WTC11 (cell line): ENCODE results near the gene DOK5. TPM values are rescaled to one million over a fixed set of nuclear protein-coding genes. Genes with fewer than 3 reads are reported as not detected.

Source experiments
- ATAC-seq: fragments of 200-7000 bp; cut with Tn5 transposase; 2 replicates; pipeline ENCODE4 v1.10.0; 2021; ENCODE audit warnings: mild to moderate bottlenecking, moderate library complexity
- CTCF ChIA-PET: fragments of 300-600 bp; sonication (Branson Sonifier 250); formaldehyde crosslinking; loops from one replicate; lab custom pipeline; 2021; ENCODE audit warnings: antibody characterized with exemption; lab: Charles Lee
- POLR2A ChIA-PET: fragments of 350-600 bp; sonication (Branson Sonifier 250); formaldehyde crosslinking; loops from one replicate; lab custom pipeline; 2021; ENCODE audit warnings: antibody characterized with exemption; lab: Charles Lee
- DNase-seq: peaks from one replicate; pipeline ENCODE4 v3.0.0; 2021; ENCODE audit warnings: low spot score
- H3K27ac Mint-ChIP-seq: 2 replicates; pipeline ENCODE4 v1.8.0; 2021; ENCODE audit warnings: mixed read lengths
- H3K27me3 Mint-ChIP-seq: 2 replicates; pipeline ENCODE4 v1.8.0; 2021; ENCODE audit warnings: low read depth, mild to moderate bottlenecking, moderate library complexity, mixed read lengths
- H3K36me3 Mint-ChIP-seq: 2 replicates; pipeline ENCODE4 v1.8.0; 2021; ENCODE audit warnings: mixed read lengths
- H3K4me1 Mint-ChIP-seq: 2 replicates; pipeline ENCODE4 v1.8.0; 2022; ENCODE audit warnings: mixed read lengths
- H3K4me3 Mint-ChIP-seq: 2 replicates; pipeline ENCODE4 v1.8.0; 2021; ENCODE audit warnings: mild to moderate bottlenecking, moderate library complexity, mixed read lengths
- H3K9me3 Mint-ChIP-seq: 2 replicates; pipeline ENCODE4 v1.8.0; 2021; ENCODE audit warnings: mixed read lengths
- EMX1 ChIP-seq: fragments of 250-450 bp; sonication (Bioruptor Pico); IDR thresholded peaks from 2 replicates; pipeline ENCODE4 v1.8.0; 2021; ENCODE audit warnings: mild to moderate bottlenecking
- MYBL2 ChIP-seq: sonication (generic); formaldehyde crosslinking; IDR thresholded peaks from 2 replicates; pipeline ENCODE4 v1.8.1; 2023; ENCODE audit warnings: mild to moderate bottlenecking, moderate library complexity, missing genetic modification reagents
- NFE2L1 ChIP-seq: sonication (generic); formaldehyde crosslinking; IDR thresholded peaks from 2 replicates; pipeline ENCODE4 v1.8.1; 2023; ENCODE audit warnings: missing genetic modification reagents
- ZNF263 ChIP-seq: sonication (generic); formaldehyde crosslinking; IDR thresholded peaks from 2 replicates; pipeline ENCODE4 v1.8.1; 2022; ENCODE audit warnings: low read depth, mild to moderate bottlenecking, moderate library complexity, missing genetic modification reagents
- ZNF317 ChIP-seq: sonication (generic); formaldehyde crosslinking; IDR thresholded peaks from 2 replicates; pipeline ENCODE4 v1.8.1; 2023; ENCODE audit warnings: low read depth, mild to moderate bottlenecking, moderate library complexity, missing genetic modification reagents, borderline replicate concordance
- ZNF423 ChIP-seq: fragments of 250-450 bp; sonication (Bioruptor Pico); IDR thresholded peaks from 2 replicates; pipeline ENCODE4 v2.1.2; 2022; ENCODE audit warnings: mild to moderate bottlenecking, moderate library complexity
- total RNA-seq: library from RNA; stranded (reverse); gene quantifications from 3 replicates; pipeline ENCODE4 v1.2.3, GENCODE V29; 2021
- TF ChIP-seq, protein P1 (sequence below): sonication (generic); formaldehyde crosslinking; IDR thresholded peaks from 2 replicates; pipeline ENCODE4 v1.8.1; 2022; ENCODE audit warnings: low read depth, mild to moderate bottlenecking, moderate library complexity, missing genetic modification reagents, borderline replicate concordance
- TF ChIP-seq, protein P2 (sequence below): sonication (generic); formaldehyde crosslinking; conservative IDR thresholded peaks from 2 replicates; pipeline ENCODE4 v1.8.1; 2023; ENCODE audit warnings: mild to moderate bottlenecking, low read depth, missing genetic modification reagents, moderate library complexity
- TF ChIP-seq, protein P3 (sequence below): sonication (generic); formaldehyde crosslinking; IDR thresholded peaks from 2 replicates; pipeline ENCODE4 v1.8.1; 2022; ENCODE audit warnings: missing genetic modification reagents, borderline replicate concordance
- TF ChIP-seq, protein P4 (sequence below): sonication (generic); formaldehyde crosslinking; IDR thresholded peaks from 2 replicates; pipeline ENCODE4 v1.8.1; 2023; ENCODE audit warnings: mild to moderate bottlenecking, moderate library complexity, missing genetic modification reagents
- TF ChIP-seq, protein P5 (sequence below): sonication (generic); formaldehyde crosslinking; IDR thresholded peaks from 2 replicates; pipeline ENCODE4 v1.8.1; 2023; ENCODE audit warnings: mild to moderate bottlenecking, missing genetic modification reagents, moderate library complexity
- TF ChIP-seq, protein P6 (sequence below): sonication (generic); formaldehyde crosslinking; IDR thresholded peaks from 2 replicates; pipeline ENCODE4 v1.8.0; 2023; ENCODE audit warnings: missing genetic modification reagents
- TF ChIP-seq, protein P7 (sequence below): sonication (generic); formaldehyde crosslinking; IDR thresholded peaks from 2 replicates; pipeline ENCODE4 v1.8.0; 2023; ENCODE audit warnings: missing genetic modification reagents, mild to moderate bottlenecking, borderline replicate concordance

The DOK5 gene
- total RNA-seq, 1 experiment from 2014 or later: 10.1 TPM

DNA sequence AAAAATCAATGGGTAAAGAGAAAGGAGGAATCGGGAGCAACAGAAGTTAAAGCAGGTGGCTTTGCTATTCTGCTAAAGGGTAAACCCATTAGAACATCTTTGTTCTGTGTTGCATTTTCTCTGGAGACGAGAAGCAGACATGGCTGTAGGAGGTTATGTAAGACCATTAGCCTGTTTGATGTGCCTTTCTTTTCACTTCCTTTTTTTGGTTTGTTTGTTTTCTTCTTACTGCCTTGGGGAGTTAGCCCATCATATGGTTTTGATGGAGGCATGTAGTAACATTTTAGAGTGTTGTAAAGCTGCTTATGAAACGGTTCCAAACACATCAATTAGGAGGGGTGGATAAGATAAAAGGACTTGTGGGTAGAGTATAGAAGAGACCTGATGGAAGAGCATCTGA lies 131.0 kb downstream of the DOK5 start (continued):
- TF ChIP-seq ZNF317 (CRISPR knock-in tag): no peak
- TF ChIP-seq, protein P1, sequence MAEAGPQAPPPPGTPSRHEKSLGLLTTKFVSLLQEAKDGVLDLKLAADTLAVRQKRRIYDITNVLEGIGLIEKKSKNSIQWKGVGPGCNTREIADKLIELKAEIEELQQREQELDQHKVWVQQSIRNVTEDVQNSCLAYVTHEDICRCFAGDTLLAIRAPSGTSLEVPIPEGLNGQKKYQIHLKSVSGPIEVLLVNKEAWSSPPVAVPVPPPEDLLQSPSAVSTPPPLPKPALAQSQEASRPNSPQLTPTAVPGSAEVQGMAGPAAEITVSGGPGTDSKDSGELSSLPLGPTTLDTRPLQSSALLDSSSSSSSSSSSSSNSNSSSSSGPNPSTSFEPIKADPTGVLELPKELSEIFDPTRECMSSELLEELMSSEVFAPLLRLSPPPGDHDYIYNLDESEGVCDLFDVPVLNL (CRISPR knock-in tag): no peak
- TF ChIP-seq, protein P2, sequence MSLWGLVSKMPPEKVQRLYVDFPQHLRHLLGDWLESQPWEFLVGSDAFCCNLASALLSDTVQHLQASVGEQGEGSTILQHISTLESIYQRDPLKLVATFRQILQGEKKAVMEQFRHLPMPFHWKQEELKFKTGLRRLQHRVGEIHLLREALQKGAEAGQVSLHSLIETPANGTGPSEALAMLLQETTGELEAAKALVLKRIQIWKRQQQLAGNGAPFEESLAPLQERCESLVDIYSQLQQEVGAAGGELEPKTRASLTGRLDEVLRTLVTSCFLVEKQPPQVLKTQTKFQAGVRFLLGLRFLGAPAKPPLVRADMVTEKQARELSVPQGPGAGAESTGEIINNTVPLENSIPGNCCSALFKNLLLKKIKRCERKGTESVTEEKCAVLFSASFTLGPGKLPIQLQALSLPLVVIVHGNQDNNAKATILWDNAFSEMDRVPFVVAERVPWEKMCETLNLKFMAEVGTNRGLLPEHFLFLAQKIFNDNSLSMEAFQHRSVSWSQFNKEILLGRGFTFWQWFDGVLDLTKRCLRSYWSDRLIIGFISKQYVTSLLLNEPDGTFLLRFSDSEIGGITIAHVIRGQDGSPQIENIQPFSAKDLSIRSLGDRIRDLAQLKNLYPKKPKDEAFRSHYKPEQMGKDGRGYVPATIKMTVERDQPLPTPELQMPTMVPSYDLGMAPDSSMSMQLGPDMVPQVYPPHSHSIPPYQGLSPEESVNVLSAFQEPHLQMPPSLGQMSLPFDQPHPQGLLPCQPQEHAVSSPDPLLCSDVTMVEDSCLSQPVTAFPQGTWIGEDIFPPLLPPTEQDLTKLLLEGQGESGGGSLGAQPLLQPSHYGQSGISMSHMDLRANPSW (CRISPR knock-in tag): no peak
- TF ChIP-seq, protein P3, sequence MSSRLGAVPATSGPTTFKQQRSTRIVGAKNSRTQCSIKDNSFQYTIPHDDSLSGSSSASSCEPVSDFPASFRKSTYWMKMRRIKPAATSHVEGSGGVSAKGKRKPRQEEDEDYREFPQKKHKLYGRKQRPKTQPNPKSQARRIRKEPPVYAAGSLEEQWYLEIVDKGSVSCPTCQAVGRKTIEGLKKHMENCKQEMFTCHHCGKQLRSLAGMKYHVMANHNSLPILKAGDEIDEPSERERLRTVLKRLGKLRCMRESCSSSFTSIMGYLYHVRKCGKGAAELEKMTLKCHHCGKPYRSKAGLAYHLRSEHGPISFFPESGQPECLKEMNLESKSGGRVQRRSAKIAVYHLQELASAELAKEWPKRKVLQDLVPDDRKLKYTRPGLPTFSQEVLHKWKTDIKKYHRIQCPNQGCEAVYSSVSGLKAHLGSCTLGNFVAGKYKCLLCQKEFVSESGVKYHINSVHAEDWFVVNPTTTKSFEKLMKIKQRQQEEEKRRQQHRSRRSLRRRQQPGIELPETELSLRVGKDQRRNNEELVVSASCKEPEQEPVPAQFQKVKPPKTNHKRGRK (CRISPR knock-in tag): no peak
- TF ChIP-seq, all 79 proteins: peak for 0

DNA sequence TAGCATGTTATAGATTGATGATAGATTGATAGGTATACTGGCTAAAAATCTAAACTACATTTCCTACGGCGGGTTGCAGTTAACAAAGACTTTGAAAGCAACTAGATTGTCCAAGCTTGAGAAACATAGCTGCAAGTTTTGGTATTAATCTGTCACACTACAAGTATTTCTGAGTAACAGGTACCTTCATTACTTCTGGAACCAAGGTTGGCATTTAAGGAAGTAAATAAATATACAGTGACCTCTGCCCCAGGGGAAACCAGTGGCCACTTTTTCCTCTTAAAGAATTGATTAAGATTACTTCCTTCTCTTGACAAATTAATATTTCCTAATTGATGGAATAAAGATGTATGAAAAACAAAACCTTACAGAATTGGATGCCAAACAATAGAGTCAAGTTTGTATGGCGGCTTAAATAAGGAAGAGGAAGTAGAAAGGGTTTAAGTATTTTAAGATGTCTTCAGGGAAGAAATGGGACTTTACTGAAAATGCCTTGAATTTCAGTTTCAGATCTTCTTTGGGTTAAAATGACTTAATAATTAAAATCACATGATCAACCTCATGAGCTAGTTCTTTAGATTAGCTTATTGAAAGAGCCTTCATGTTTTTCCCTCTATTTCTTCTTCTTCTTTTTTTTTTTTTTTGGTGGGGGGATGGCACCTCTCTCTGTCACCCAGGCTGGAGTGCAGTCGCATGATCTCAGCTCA lies 132.8 kb downstream of the DOK5 start:
- Mint-ChIP-seq H3K36me3 (no peaks in the 10 kb centered on the region), H3K27ac (no peak overlapping the region), H3K4me3 (no peak overlapping the region), H3K4me1 (no peaks in the 10 kb centered on the region), H3K9me3 (0 out of 2 replicates have a peak, but pooled peaks cover 3% of the 10 kb centered on the region), H3K27me3 (no peaks in the 10 kb centered on the region)
- CTCF ChIA-PET: no interaction called here
- POLR2A ChIA-PET: interaction anchor here (0.7 kb wide), 1 partner anchor 341 kb away, joined by 3 read pairs; no protein-coding TSS in a partner anchor
- TF ChIP-seq, protein P3 (CRISPR knock-in tag): no peak
- TF ChIP-seq EMX1 (CRISPR knock-in tag) (no peak), ZNF263 (no peak)
- TF ChIP-seq, protein P4, sequence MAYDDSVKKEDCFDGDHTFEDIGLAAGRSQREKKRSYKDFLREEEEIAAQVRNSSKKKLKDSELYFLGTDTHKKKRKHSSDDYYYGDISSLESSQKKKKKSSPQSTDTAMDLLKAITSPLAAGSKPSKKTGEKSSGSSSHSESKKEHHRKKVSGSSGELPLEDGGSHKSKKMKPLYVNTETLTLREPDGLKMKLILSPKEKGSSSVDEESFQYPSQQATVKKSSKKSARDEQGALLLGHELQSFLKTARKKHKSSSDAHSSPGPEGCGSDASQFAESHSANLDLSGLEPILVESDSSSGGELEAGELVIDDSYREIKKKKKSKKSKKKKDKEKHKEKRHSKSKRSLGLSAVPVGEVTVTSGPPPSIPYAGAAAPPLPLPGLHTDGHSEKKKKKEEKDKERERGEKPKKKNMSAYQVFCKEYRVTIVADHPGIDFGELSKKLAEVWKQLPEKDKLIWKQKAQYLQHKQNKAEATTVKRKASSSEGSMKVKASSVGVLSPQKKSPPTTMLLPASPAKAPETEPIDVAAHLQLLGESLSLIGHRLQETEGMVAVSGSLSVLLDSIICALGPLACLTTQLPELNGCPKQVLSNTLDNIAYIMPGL (CRISPR knock-in tag): no peak
- DNase-seq (no peak), ATAC-seq (no peak)

DNA sequence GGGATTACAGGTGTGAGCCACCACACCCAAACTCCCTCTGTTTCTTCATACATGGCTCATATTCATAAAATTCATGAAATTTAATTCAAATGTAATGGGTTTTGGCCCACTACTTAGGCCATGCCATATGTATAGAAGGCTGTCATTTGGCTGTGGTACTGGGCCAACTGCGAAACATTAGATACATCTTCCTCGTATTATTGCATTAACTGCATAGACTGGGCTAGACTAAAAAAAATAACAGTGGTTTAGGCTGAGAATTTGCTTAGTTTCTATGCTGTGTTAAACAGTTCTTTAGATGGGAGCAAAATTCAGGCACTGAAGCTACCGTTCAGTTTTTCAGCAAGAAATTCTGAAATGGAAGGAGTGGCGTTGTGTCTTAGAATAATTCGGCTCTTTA lies 133.6 kb downstream of the DOK5 start:
- ATAC-seq: no peak
- no peak for DNase-seq
- Mint-ChIP-seq H3K36me3 (no peaks in the 10 kb centered on the region), H3K27ac (no peak overlapping the region), H3K9me3 (0 out of 2 replicates have a peak, but pooled peaks cover 3% of the 10 kb centered on the region), H3K4me3 (no peak overlapping the region), H3K27me3 (no peaks in the 10 kb centered on the region), H3K4me1 (no peaks in the 10 kb centered on the region)
- ChIA-PET POLR2A (interaction anchor here (0.7 kb wide), 1 partner anchor 342 kb away, joined by 3 read pairs; no protein-coding TSS in a partner anchor), CTCF (no interaction called here)
- TF ChIP-seq MYBL2 (CRISPR knock-in tag) (no peak), ZNF423 (CRISPR knock-in tag) (no peak), NFE2L1 (CRISPR knock-in tag) (no peak), ZNF317 (CRISPR knock-in tag) (no peak)
- TF ChIP-seq, protein P5, sequence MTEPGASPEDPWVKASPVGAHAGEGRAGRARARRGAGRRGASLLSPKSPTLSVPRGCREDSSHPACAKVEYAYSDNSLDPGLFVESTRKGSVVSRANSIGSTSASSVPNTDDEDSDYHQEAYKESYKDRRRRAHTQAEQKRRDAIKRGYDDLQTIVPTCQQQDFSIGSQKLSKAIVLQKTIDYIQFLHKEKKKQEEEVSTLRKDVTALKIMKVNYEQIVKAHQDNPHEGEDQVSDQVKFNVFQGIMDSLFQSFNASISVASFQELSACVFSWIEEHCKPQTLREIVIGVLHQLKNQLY (CRISPR knock-in tag): no peak
- TF ChIP-seq, protein P6, sequence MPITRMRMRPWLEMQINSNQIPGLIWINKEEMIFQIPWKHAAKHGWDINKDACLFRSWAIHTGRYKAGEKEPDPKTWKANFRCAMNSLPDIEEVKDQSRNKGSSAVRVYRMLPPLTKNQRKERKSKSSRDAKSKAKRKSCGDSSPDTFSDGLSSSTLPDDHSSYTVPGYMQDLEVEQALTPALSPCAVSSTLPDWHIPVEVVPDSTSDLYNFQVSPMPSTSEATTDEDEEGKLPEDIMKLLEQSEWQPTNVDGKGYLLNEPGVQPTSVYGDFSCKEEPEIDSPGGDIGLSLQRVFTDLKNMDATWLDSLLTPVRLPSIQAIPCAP (CRISPR knock-in tag): no peak
- TF ChIP-seq, protein P7, sequence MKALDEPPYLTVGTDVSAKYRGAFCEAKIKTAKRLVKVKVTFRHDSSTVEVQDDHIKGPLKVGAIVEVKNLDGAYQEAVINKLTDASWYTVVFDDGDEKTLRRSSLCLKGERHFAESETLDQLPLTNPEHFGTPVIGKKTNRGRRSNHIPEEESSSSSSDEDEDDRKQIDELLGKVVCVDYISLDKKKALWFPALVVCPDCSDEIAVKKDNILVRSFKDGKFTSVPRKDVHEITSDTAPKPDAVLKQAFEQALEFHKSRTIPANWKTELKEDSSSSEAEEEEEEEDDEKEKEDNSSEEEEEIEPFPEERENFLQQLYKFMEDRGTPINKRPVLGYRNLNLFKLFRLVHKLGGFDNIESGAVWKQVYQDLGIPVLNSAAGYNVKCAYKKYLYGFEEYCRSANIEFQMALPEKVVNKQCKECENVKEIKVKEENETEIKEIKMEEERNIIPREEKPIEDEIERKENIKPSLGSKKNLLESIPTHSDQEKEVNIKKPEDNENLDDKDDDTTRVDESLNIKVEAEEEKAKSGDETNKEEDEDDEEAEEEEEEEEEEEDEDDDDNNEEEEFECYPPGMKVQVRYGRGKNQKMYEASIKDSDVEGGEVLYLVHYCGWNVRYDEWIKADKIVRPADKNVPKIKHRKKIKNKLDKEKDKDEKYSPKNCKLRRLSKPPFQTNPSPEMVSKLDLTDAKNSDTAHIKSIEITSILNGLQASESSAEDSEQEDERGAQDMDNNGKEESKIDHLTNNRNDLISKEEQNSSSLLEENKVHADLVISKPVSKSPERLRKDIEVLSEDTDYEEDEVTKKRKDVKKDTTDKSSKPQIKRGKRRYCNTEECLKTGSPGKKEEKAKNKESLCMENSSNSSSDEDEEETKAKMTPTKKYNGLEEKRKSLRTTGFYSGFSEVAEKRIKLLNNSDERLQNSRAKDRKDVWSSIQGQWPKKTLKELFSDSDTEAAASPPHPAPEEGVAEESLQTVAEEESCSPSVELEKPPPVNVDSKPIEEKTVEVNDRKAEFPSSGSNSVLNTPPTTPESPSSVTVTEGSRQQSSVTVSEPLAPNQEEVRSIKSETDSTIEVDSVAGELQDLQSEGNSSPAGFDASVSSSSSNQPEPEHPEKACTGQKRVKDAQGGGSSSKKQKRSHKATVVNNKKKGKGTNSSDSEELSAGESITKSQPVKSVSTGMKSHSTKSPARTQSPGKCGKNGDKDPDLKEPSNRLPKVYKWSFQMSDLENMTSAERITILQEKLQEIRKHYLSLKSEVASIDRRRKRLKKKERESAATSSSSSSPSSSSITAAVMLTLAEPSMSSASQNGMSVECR (CRISPR knock-in tag): no peak
